WERI-Rb-1 (cell line): ENCODE results near the gene RAD51B.
A peak's percentile ranks its signal among the peaks of the same experiment; 100 is the strongest.

Experiments
- DNase-seq: peaks from one replicate; pipeline ENCODE4 v3.0.0-alpha.2; 2020
- H3K27ac ChIP-seq: fragments of 250-450 bp; sonication (Bioruptor Pico); 2 replicates; pipeline ENCODE4 v1.5.1; 2020; ENCODE audit warnings: mild to moderate bottlenecking, moderate library complexity
- H3K27me3 ChIP-seq: fragments of 250-450 bp; sonication (Bioruptor Pico); 2 replicates; pipeline ENCODE4 v1.5.1; 2021; ENCODE audit warnings: mild to moderate bottlenecking, low read depth, moderate library complexity; ENCODE audit not compliant: insufficient read depth, severe bottlenecking
- H3K36me3 ChIP-seq: fragments of 250-450 bp; sonication (Bioruptor Pico); 2 replicates; pipeline ENCODE4 v1.5.1; 2020; ENCODE audit warnings: mild to moderate bottlenecking, moderate library complexity
- H3K4me3 ChIP-seq: 2 replicates; pipeline ENCODE4 v1.5.1; 2011; ENCODE audit warnings: low read depth, mild to moderate bottlenecking, control low read depth, low read length
- H3K9me3 ChIP-seq: fragments of 250-450 bp; sonication (Bioruptor Pico); 2 replicates; pipeline ENCODE4 v1.5.1; 2021; ENCODE audit warnings: mild to moderate bottlenecking, moderate library complexity; ENCODE audit not compliant: severe bottlenecking
- CTCF ChIP-seq: IDR thresholded peaks from 2 replicates; pipeline ENCODE4 v1.5.1; 2011; ENCODE audit warnings: low read depth, mild to moderate bottlenecking, control low read depth, inconsistent platforms, low read length

Gene RAD51B

GRCh38 chr14:68596701-68597100, 777.1 kb downstream of the RAD51B start:
- no peaks in the 10 kb centered on the region for H3K27me3 ChIP-seq
- no peaks in the 10 kb centered on the region for H3K36me3 ChIP-seq
- H3K27ac ChIP-seq, result no peak overlapping the region
- TF ChIP-seq CTCF, result no peak
- no peak overlapping the region for H3K4me3 ChIP-seq
- no peaks in the 10 kb centered on the region for H3K9me3 ChIP-seq
- no peak for DNase-seq

DNA sequence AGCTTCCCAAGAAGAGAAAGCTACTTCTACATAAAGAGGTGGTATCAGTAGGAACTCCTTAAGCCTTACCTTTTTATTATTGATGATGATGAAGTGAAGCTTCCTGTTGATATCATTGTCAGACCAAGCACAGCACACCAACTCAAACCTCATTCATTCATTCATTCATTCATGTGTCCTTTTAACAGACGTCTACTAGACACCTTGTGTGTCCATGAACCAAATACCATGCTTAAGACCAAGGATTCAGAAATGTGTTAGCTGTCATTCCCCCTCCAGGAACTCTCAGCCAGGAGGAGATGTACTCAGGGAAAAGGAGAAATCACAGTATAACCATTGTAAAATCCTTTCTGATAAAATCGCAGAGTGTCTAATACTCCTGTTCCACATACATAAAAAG, 778.5 kb downstream of the RAD51B start:
- no peaks in the 10 kb centered on the region for H3K9me3 ChIP-seq
- no peaks in the 10 kb centered on the region for H3K27me3 ChIP-seq
- no peak for DNase-seq
- no peaks in the 10 kb centered on the region for H3K36me3 ChIP-seq
- TF ChIP-seq CTCF, result no peak
- no peak overlapping the region for H3K4me3 ChIP-seq
- H3K27ac ChIP-seq, result no peak overlapping the region

GRCh38 chr14:68598621-68599447, 779.3 kb downstream of the RAD51B start:
- Histone ChIP-seq H3K36me3 (no peaks in the 10 kb centered on the region), H3K9me3 (no peaks in the 10 kb centered on the region), H3K4me3 (no peak overlapping the region), H3K27me3 (no peaks in the 10 kb centered on the region), H3K27ac (peak overlapping the region; percentile 31; the same call in 1 of the 2 replicates)
- no peak for TF ChIP-seq CTCF
- no peak for DNase-seq

- Histone ChIP-seq H3K36me3 (no peaks in the 10 kb centered on the region), H3K4me3 (no peak overlapping the region), H3K27ac (peak overlapping the region; percentile 80), H3K9me3 (no peaks in the 10 kb centered on the region), H3K27me3 (no peaks in the 10 kb centered on the region)
- TF ChIP-seq CTCF, result no peak
- DNase-seq, result peak; percentile 60
Measured at GRCh38 chr14:68599896-68600610, 780.5 kb downstream of the RAD51B start.

- no peak overlapping the region for H3K4me3 ChIP-seq
Measured at GRCh38 chr14:68602507-68602906, 782.9 kb downstream of the RAD51B start.

More at GRCh38 chr14:68602507-68602906, 782.9 kb downstream of the RAD51B start:
- no peaks in the 10 kb centered on the region for H3K36me3 ChIP-seq
- no peak overlapping the region for H3K27ac ChIP-seq
- DNase-seq, result no peak
- peaks cover 2% of the 10 kb centered on the region for H3K9me3 ChIP-seq
- no peaks in the 10 kb centered on the region for H3K27me3 ChIP-seq
- TF ChIP-seq CTCF, result no peak
